H54 (cell line): ENCODE results near the gene NFATC2.

ENCODE experiments used
- DNase-seq: peaks from one replicate; pipeline ENCODE4 v3.0.0; 2011; ENCODE audit warnings: low spot score, mixed read lengths; ENCODE audit not compliant: insufficient read length
- FAIRE-seq: peaks from 3 replicates; lab custom pipeline; 2011; peaks lifted over from hg19 to GRCh38; lab: Jason Lieb, UNC
- POLR2A ChIP-seq: IDR thresholded peaks from 2 replicates; pipeline ENCODE4 v1.6.1; 2011; ENCODE audit warnings: low read depth, mild to moderate bottlenecking, low read length

NFATC2 gene

DNA sequence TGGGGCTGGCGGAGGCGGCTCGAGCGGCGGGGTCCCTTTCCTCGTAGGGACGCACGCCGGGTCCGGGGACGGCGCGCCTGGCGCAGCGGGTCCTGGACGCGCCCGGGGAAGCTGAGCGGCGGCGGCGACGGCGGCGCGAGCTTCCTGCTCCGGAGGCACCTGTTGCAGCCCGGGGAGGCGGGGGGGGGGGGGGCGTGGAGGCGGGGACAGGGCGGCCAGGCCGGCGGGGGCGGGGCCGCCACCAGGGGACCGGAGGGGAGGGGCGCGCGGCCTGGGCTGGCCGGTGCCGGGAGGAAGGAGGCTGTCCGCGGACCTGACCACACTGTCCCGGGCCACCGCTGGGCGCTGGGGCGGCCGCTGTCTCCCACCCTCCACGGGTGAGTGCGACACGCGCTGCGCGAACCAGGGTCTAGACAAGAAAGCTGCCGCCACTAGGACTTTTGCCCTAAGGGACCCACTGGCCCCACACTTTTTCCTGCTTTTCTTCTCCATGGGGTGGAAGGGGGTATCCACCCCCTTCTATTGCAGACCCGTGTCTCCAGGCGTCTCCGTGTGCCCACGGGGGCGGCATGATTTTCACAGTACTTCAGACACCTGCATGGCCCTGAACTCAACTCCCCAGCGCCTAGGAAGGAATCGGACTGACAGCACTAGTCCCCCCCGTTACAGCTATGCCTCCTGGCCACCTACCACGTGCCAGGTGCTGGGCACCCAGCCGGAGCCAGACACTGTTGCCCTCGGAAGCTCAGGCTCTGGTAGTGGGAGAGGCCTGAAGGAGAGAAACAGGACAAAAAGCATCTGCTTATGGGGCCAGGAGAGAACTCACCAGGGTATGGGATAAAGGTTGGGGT, at the start of gene NFATC2:
NFATC2 (minus strand) TSS at position 149 of the 851 bp plus-strand sequence. CDS start 220 bp downstream, outside the sequence.
- TF ChIP-seq POLR2A, result no peak
- DNase-seq, result no peak
- FAIRE-seq, result no peak

- no peak for TF ChIP-seq POLR2A
- DNase-seq, result no peak
- FAIRE-seq, result no peak
Observed at GRCh38 chr20:51591871-51592270, 49.4 kb upstream of the NFATC2 start.

GRCh38 chr20:51588762-51589161, 46.2 kb upstream of the NFATC2 start:
- no peak for FAIRE-seq
- TF ChIP-seq POLR2A, result no peak

DNA sequence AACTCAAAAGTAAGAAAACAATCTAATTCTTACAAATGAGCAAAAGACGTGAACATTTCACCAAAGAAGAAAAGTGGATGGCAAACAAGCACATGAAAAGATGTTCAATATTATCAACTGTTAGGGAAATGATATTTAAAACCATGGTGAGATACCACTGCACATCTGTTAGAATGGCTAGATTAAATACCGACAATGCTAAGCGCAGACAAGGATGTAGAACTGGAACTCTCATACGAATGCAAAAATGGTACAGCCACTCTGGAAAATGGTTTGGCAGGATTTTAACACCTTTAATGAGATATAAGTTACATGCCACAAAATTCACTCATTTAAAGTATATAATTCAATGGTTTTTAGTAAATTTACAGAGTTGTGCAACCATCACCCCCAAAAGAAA, 44.6 kb upstream of the NFATC2 start:
- DNase-seq (no peak), FAIRE-seq (no peak)
- TF ChIP-seq POLR2A, result no peak

More at GRCh38 chr20:51588762-51589161, 46.2 kb upstream of the NFATC2 start:
- DNase-seq, result no peak

- FAIRE-seq (no peak), DNase-seq (peak; percentile 66)
- TF ChIP-seq POLR2A, result no peak
Observed at GRCh38 chr20:51586005-51586440, 43.5 kb upstream of the NFATC2 start.

GRCh38 chr20:51585148-51585547, 42.6 kb upstream of the NFATC2 start:
- DNase-seq, result no peak
- no peak for TF ChIP-seq POLR2A
- no peak for FAIRE-seq

- no peak for DNase-seq
- TF ChIP-seq POLR2A, result no peak
- FAIRE-seq, result no peak
Observed at GRCh38 chr20:51584737-51585136, 42.2 kb upstream of the NFATC2 start.

GRCh38 chr20:51584116-51584515, 41.6 kb upstream of the NFATC2 start:
- no peak for TF ChIP-seq POLR2A
- DNase-seq (no peak), FAIRE-seq (no peak)

GRCh38 chr20:51583499-51583898, 41.0 kb upstream of the NFATC2 start:
- no peak for TF ChIP-seq POLR2A
- no peak for FAIRE-seq

GRCh38 chr20:51583073-51583472, 40.6 kb upstream of the NFATC2 start:
- no peak for DNase-seq
- FAIRE-seq, result no peak
- TF ChIP-seq POLR2A, result no peak

More at GRCh38 chr20:51583499-51583898, 41.0 kb upstream of the NFATC2 start:
- no peak for DNase-seq

DNA sequence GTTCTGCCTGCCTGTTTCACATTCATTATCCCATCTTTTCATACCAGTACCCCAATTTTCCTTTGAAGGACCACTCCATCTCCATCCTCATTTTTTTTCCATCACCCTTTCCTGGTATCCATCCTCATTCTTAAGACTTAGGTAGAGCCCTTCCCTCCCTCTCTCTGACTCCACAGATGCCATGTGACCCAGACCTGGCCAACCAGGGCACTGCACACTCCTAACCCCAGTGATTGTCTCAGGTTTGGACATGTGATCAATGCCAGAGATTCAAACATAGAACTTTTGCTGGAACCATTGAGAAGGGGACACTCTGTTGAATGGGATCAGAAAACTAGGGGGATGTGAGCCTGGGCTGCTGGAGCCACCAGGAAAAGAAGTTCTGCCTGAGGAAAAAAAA, 39.1 kb upstream of the NFATC2 start:
- FAIRE-seq (no peak), DNase-seq (no peak)
- TF ChIP-seq POLR2A, result no peak

GRCh38 chr20:51579137-51579536, 36.6 kb upstream of the NFATC2 start:
- FAIRE-seq (no peak), DNase-seq (peak; percentile 89)
- TF ChIP-seq POLR2A, result no peak

- TF ChIP-seq POLR2A, result no peak
- no peak for DNase-seq
- no peak for FAIRE-seq
Observed at GRCh38 chr20:51578145-51578459, 35.6 kb upstream of the NFATC2 start.

DNA sequence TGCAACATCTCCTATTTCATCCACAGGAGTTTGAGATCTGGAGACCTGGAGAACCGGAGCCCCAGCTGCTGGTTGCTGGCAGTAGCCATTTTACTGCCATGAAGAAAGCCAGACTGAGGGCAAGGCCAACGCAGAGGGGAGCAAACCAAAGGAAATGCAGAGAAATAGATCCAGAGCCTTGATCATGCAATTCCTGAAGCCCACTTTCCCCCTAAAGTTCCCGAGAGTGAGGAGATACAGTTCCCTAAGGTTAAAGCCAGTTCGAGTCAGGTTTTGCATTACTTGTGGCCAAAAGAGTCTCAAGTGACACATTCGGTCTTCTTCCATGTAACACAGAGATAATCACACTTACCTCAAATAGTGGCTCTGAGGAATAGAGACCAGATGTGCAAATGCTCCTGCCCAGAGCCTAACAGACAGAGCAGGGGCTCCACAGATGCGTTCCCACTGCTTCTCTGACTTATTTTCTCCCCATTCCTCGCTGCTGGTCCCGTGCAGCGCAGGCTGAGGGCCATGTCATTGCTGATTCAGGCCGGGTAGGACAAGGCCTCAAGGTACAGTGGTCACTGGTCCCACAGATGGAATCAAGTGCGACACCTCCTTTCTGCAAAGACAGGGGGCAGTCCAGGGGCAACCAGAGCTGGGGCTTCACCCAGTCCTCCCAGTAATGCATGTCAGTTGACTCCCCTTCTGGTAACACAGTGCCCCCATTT, 35.1 kb upstream of the NFATC2 start:
- DNase-seq, result no peak
- no peak for FAIRE-seq

More for the DNA sequence above, 35.1 kb upstream of the NFATC2 start:
- TF ChIP-seq POLR2A, result no peak
